ENCODE data around the gene MINK1. TPM values are rescaled to one million over a fixed set of nuclear protein-coding genes. Genes with fewer than 3 reads are reported as not detected.

MINK1 gene
- polyA plus RNA-seq, 2 of the 4 experiments (the other 2 are of a cell fraction) = 41.3 to 66.9 TPM

DNA sequence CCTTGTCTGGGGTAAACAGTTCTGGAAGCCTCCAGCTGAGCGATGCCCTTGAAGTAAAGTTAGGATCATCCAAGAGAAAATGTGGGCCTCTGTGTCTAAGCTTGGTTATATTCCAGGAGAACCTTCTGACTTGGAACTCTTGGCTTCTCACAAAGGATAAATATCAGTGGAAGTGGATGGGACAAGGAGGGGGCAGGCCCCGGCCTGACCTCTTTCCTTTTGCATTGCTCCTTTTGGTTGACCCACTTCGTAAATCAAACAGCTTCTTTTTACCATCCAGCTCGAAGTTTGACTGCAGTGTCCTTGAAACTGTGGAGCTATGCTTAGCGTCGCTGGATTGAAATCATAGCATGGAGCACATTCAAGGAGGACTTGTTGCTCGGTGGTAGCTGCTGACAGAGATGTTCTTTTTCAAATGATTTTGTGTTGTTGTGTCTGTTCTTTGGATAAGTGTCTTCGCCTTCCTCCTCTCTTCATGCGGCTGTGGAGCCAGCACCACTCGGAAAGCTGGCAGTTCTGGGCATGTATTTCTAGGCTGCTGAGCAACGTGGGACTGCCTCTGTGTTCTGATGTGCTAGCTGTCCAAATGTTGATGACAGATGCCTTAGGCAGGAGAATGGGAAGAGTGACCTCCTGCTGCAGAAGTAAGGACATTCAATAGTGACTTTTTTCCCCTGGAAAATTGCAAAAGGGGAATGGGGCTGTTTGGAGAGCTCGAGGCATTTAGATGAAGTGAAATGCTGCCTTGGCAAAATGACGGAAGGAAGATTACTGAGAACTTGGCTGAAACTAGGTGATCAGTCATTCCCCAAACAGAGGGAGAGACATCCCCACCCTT, 4.5 kb downstream of the MINK1 start:
- H3K4me1 ChIP-seq = peaks cover 37% of the 10 kb centered on the region
- H3K4me3 ChIP-seq = no peak overlapping the region
- H3K9me3 ChIP-seq = no peaks in the 10 kb centered on the region
- H3K4me2 ChIP-seq = no peak overlapping the region
- DNase-seq (ENCODE audit: low read depth in 1 of 2, low spot score in 1 of 2) = no peak
- ATAC-seq = no peak
- TF ChIP-seq TP53 (CRISPR knock-in tag; IDR thresholded peaks at IDR 0.05) (no peak), KDM1A (IDR thresholded peaks at IDR 0.05; ENCODE audit: low read depth) (no peak), ESRRA (IDR thresholded peaks at IDR 0.05; ENCODE audit: borderline replicate concordance, low read length) (no peak), MAFK (IDR thresholded peaks at IDR 0.05; ENCODE audit: partially characterized antibody) (peak; percentile 20)
- TF ChIP-seq, protein P1, sequence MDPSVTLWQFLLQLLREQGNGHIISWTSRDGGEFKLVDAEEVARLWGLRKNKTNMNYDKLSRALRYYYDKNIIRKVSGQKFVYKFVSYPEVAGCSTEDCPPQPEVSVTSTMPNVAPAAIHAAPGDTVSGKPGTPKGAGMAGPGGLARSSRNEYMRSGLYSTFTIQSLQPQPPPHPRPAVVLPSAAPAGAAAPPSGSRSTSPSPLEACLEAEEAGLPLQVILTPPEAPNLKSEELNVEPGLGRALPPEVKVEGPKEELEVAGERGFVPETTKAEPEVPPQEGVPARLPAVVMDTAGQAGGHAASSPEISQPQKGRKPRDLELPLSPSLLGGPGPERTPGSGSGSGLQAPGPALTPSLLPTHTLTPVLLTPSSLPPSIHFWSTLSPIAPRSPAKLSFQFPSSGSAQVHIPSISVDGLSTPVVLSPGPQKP (IDR thresholded peaks at IDR 0.05; ENCODE audit: low read depth, low read length) = no peak
- ChIA-PET CTCF (interaction anchor here (0.9 to 6.0 kb wide), 12 partner anchors 9 to 271 kb away, joined by 3 to 27 read pairs (median 6); partner anchors contain the start of genes ARRB2 and GLTPD2), POLR2A (interaction anchor here (1.0 to 1.5 kb wide), 3 partner anchors 31 to 47 kb away, joined by 3 read pairs; partner anchors contain the start of gene PLD2)
- WGBS (ENCODE audit: missing lambda C conversion rate) = 90% methylated on average over 13 of the region's 13 CpGs
- H3K27ac ChIP-seq = no peak overlapping the region
- no peak for FAIRE-seq

DNA sequence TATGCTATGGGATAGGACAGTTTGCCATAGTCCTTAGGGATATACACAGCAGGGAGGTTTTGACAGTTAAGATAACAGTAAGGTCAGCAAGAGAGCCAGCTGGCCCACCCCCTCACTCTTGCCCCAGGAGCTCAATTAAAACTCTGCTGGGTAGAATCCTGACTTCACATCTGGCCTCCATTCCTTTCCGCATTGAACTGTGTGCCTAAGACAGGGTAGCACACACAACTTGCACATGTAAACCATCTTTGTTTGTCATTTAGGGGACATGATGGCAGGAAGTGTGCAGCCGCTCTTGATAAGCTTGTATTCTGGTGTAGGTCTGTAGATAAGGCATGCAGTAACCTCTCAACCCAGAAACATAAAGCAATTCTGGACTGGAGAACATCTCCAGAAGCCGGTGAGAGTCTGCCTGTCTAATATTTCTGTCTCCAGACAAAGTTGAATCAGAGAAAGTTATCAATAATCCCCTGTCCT, 5.2 kb downstream of the MINK1 start:
- no peak overlapping the region for H3K4me2 ChIP-seq
- no peak for ATAC-seq
- peaks cover 37% of the 10 kb centered on the region for H3K4me1 ChIP-seq
- H3K4me3 ChIP-seq = no peak overlapping the region
- CTCF ChIA-PET = interaction anchor here (1.1 to 6.0 kb wide), 9 partner anchors 8 to 272 kb away, joined by 3 to 27 read pairs (median 6); partner anchors contain the start of gene GLTPD2
- no peak for DNase-seq (ENCODE audit: low read depth in 1 of 2, low spot score in 1 of 2)
- H3K9me3 ChIP-seq = no peaks in the 10 kb centered on the region
- no peak for FAIRE-seq
- H3K27ac ChIP-seq = no peak overlapping the region
- POLR2A ChIA-PET = interaction anchor here (1.0 kb wide), 1 partner anchor 48 kb away, joined by 3 read pairs; no protein-coding TSS in a partner anchor
- no peak for TF ChIP-seq FOSB (CRISPR knock-in tag; IDR thresholded peaks at IDR 0.05)
- no peak for TF ChIP-seq JUN (IDR thresholded peaks at IDR 0.05)
- no peak for TF ChIP-seq KDM5A (IDR thresholded peaks at IDR 0.05)
- no peak for TF ChIP-seq HOXA7 (CRISPR knock-in tag; IDR thresholded peaks at IDR 0.05)
- TF ChIP-seq POLR2AphosphoS2 (conservative IDR thresholded peaks at IDR 0.05; ENCODE audit: low read length) = no peak
- no peak for TF ChIP-seq ESRRA (IDR thresholded peaks at IDR 0.05; ENCODE audit: borderline replicate concordance, low read length)
- TF ChIP-seq, protein P2, sequence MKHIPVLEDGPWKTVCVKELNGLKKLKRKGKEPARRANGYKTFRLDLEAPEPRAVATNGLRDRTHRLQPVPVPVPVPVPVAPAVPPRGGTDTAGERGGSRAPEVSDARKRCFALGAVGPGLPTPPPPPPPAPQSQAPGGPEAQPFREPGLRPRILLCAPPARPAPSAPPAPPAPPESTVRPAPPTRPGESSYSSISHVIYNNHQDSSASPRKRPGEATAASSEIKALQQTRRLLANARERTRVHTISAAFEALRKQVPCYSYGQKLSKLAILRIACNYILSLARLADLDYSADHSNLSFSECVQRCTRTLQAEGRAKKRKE (CRISPR knock-in tag; IDR thresholded peaks at IDR 0.05; ENCODE audit: low read depth) = no peak
- no peak for TF ChIP-seq MYC (IDR thresholded peaks at IDR 0.05; ENCODE audit: borderline replicate concordance, low read length)
- TF ChIP-seq, protein P3, sequence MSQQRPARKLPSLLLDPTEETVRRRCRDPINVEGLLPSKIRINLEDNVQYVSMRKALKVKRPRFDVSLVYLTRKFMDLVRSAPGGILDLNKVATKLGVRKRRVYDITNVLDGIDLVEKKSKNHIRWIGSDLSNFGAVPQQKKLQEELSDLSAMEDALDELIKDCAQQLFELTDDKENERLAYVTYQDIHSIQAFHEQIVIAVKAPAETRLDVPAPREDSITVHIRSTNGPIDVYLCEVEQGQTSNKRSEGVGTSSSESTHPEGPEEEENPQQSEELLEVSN (IDR thresholded peaks at IDR 0.05; ENCODE audit: borderline replicate concordance, low read depth) = no peak
- TF ChIP-seq CHD4 (IDR thresholded peaks at IDR 0.05; ENCODE audit: borderline replicate concordance) = no peak
- no peak for TF ChIP-seq GATA3 (IDR thresholded peaks at IDR 0.05; ENCODE audit: borderline replicate concordance)
- TF ChIP-seq POLR2A (IDR thresholded peaks at IDR 0.05; ENCODE audit: low read length) = no peak
- TF ChIP-seq EHMT2 (IDR thresholded peaks at IDR 0.05; ENCODE audit: low read depth) = no peak
- TF ChIP-seq TFCP2L1 (CRISPR knock-in tag; IDR thresholded peaks at IDR 0.05) = no peak
- 95% methylated on average over 3 of the region's 3 CpGs for WGBS (ENCODE audit: missing lambda C conversion rate)

DNA sequence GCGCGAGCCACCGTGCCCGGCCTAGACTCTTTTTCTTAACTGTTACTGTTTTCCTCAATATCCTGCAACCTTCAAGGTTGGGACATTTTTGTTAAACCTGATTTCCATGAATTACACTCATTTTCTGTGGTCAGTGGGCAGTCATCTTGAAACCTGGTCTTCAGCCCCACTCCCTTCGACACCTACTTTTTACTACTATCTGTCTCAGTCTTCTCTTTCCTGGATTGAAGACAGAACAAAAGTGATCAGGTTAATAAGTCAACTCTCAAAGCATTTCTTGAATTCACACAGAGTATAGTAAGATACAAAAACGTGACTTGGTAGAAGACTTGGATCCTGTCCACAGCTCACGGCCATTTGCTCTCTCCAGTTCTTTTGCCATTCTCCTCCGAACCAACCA, 6.1 kb downstream of the MINK1 start:
- no peak overlapping the region for H3K27ac ChIP-seq
- WGBS (ENCODE audit: missing lambda C conversion rate) = 90% methylated on average over 8 of the region's 8 CpGs
- CTCF ChIA-PET = interaction anchor here (2.3 to 6.0 kb wide), 5 partner anchors 10 to 108 kb away, joined by 5 to 27 read pairs (median 9); partner anchors contain the start of genes GLTPD2 and MED11
- POLR2A ChIA-PET = no interaction called here
- H3K9me3 ChIP-seq = no peaks in the 10 kb centered on the region
- TF ChIP-seq POLR2AphosphoS2 (conservative IDR thresholded peaks at IDR 0.05; ENCODE audit: low read length) (no peak), HEYL (CRISPR knock-in tag; IDR thresholded peaks at IDR 0.05) (no peak), NR3C1 (IDR thresholded peaks at IDR 0.05) (no peak), ESRRA (IDR thresholded peaks at IDR 0.05; ENCODE audit: borderline replicate concordance, low read length) (no peak)
- H3K4me1 ChIP-seq = peaks cover 36% of the 10 kb centered on the region
- no peak for FAIRE-seq
- ATAC-seq = no peak
- H3K4me3 ChIP-seq = no peak overlapping the region
- DNase-seq (ENCODE audit: low read depth in 1 of 2, low spot score in 1 of 2) = no peak
- H3K4me2 ChIP-seq = no peak overlapping the region

All from A549 (cell line).